MCF 10A (cell line): ENCODE data around the gene NPHS1. TPM values are rescaled to one million over a fixed set of nuclear protein-coding genes. Genes with fewer than 3 reads are reported as not detected.
A peak's percentile ranks its signal among the peaks of the same experiment; 100 is the strongest.

Experiments used
- Bru-seq: library from RNA; stranded (reverse); fragments of 400-500 nt; gene quantifications from one replicate; lab custom pipeline; 2021; lab: Mats Ljungman, UMichigan
- BruChase-seq, 2 experiments: library from RNA; stranded (reverse); fragments of 400-500 nt; gene quantifications; one replicate each; lab custom pipeline; 2021; lab: Mats Ljungman, UMichigan
- BruUV-seq: library from RNA; stranded (reverse); fragments of 400-500 nt; replicated peaks from 2 replicates; lab custom pipeline; 2021; lab: Mats Ljungman, UMichigan
- CTCF ChIA-PET: fragments of 300-600 bp; sonication (Branson Sonifier 250); formaldehyde crosslinking; extraction: SDS; loops from one replicate; lab custom pipeline; 2021; ENCODE audit warnings: antibody characterized with exemption, inconsistent platforms; lab: Yijun Ruan, JAX
- POLR2A ChIA-PET: fragments of 300-600, 350-650 bp; sonication (Branson Sonifier 250); formaldehyde crosslinking; extraction: SDS; loops from one replicate; lab custom pipeline; 2020; ENCODE audit warnings: antibody characterized with exemption, inconsistent platforms; lab: Yijun Ruan, JAX
- DNase-seq: peaks from one replicate; pipeline ENCODE4 v3.0.0-alpha.2; 2018; ENCODE audit not compliant: unreplicated experiment
- H3K27ac Mint-ChIP-seq: one replicate; pipeline ENCODE4 v1.8.0; 2022; ENCODE audit warnings: mild to moderate bottlenecking, low read depth, mixed read lengths; ENCODE audit not compliant: unreplicated experiment
- H3K27me3 Mint-ChIP-seq: one replicate; pipeline ENCODE4 v1.8.0; 2022; ENCODE audit warnings: mixed read lengths; ENCODE audit not compliant: insufficient read depth, unreplicated experiment
- H3K36me3 Mint-ChIP-seq: one replicate; pipeline ENCODE4 v1.8.0; 2022; ENCODE audit warnings: mild to moderate bottlenecking, moderate library complexity, mixed read lengths; ENCODE audit not compliant: insufficient read depth, unreplicated experiment
- H3K4me1 Mint-ChIP-seq: one replicate; pipeline ENCODE4 v1.8.0; 2022; ENCODE audit warnings: mixed read lengths; ENCODE audit not compliant: insufficient read depth, unreplicated experiment
- H3K4me3 Mint-ChIP-seq: one replicate; pipeline ENCODE4 v1.8.0; 2022; ENCODE audit warnings: mild to moderate bottlenecking, moderate library complexity, mixed read lengths; ENCODE audit not compliant: unreplicated experiment
- H3K9me3 Mint-ChIP-seq: one replicate; pipeline ENCODE4 v1.8.0; 2022; ENCODE audit warnings: mixed read lengths; ENCODE audit not compliant: unreplicated experiment
- CTCF ChIP-seq: fragments of 200-600 bp; IDR thresholded peaks from one replicate; pipeline ENCODE4 v1.8.0; 2022; ENCODE audit warnings: antibody characterized with exemption, mild to moderate bottlenecking; ENCODE audit not compliant: unreplicated experiment
- intact Hi-C: fragments of 100-400 bp; cut with micrococcal nuclease; formaldehyde crosslinking; loops from 2 replicates; pipeline ENCODE4 v1.14.1; 2022
- long read RNA-seq: library from polyadenylated mRNA; stranded (forward); transcript quantifications from one replicate; pipeline ENCODE4 v2.0.0, GENCODE V29; 2022
- total RNA-seq: library from RNA; stranded (reverse); gene quantifications from 2 replicates; pipeline ENCODE4 v1.2.3, GENCODE V29; 2022

The NPHS1 gene
- not detected in 2 replicates for total RNA-seq
- not detected for Bru-seq, nascent RNA
- percentile 20 among the genes with signal in this experiment for BruChase-seq, experiment 1, labeled RNA remaining after a 6-hour chase
- not detected for BruChase-seq, experiment 2, labeled RNA remaining after a 2-hour chase
- long read RNA-seq, result 0 reads

GRCh38 chr19:35852029-35852780, at the start of gene NPHS1:
TSS of gene NPHS1 (minus strand) at chr19:35852504. CDS start at chr19:35851837, 667 bp downstream.
- peaks cover 59% of the 10 kb centered on the region for H3K27me3 Mint-ChIP-seq
- no peaks in the 10 kb centered on the region for H3K36me3 Mint-ChIP-seq
- DNase-seq, result no peak
- no peak within 1 kb of the TSS for H3K4me3 Mint-ChIP-seq
- ChIA-PET POLR2A (no interaction called here), CTCF (no interaction called here)
- no peak for TF ChIP-seq CTCF
- no peaks in the 10 kb centered on the region for H3K9me3 Mint-ChIP-seq
- intact Hi-C loops, result no loop called here
- no peaks in the 10 kb centered on the region for H3K4me1 Mint-ChIP-seq
- no peak within 1 kb of the TSS for H3K27ac Mint-ChIP-seq
- no TSS peak for BruUV-seq

GRCh38 chr19:35901055-35901644, 48.8 kb upstream of the NPHS1 start:
- no TSS peak for BruUV-seq
- Mint-ChIP-seq H3K4me1 (peaks cover 16% of the 10 kb centered on the region), H3K27me3 (no peaks in the 10 kb centered on the region), H3K4me3 (peak overlapping the region; percentile 90), H3K27ac (no peak overlapping the region), H3K36me3 (no peaks in the 10 kb centered on the region), H3K9me3 (no peaks in the 10 kb centered on the region)
- no peak for TF ChIP-seq CTCF
- no peak for DNase-seq
- CTCF ChIA-PET, result interaction anchor here (1.0 kb wide), 1 partner anchor 93 kb away, joined by 3 read pairs; no protein-coding TSS in a partner anchor
- POLR2A ChIA-PET, result interaction anchor here (1.4 to 1.6 kb wide), 3 partner anchors 30 to 214 kb away, joined by 5 to 6 read pairs (median 5); partner anchors contain the start of genes POLR2I, PSENEN, TBCB and U2AF1L4
- intact Hi-C loops, result loop anchor here (2.0 kb wide), 1 partner anchor 30 kb away; no protein-coding TSS in a partner anchor

GRCh38 chr19:35899547-35900214, 47.4 kb upstream of the NPHS1 start:
- POLR2A ChIA-PET, result interaction anchor here (0.7 to 1.6 kb wide), 3 partner anchors 31 to 215 kb away, joined by 3 to 6 read pairs (median 5); partner anchors contain the start of genes POLR2I and TBCB
- Mint-ChIP-seq H3K27ac (peak overlapping the region; percentile 90), H3K4me1 (peaks cover 16% of the 10 kb centered on the region), H3K4me3 (peak overlapping the region; percentile 90), H3K9me3 (no peaks in the 10 kb centered on the region), H3K36me3 (peaks cover 14% of the 10 kb centered on the region), H3K27me3 (no peaks in the 10 kb centered on the region)
- intact Hi-C loops, result loop anchor here (2.0 kb wide), 1 partner anchor 31 kb away; no protein-coding TSS in a partner anchor
- CTCF ChIA-PET, result no interaction called here
- peak; percentile 87 for DNase-seq
- TF ChIP-seq CTCF, result no peak
- no TSS peak for BruUV-seq
